PC-9 (cell line): ENCODE measurements around the gene ZNF480. TPM values are rescaled to one million over a fixed set of nuclear protein-coding genes. Genes with fewer than 3 reads are reported as not detected.
"Not testable (repeated sequence)": the region's sequence is repeated elsewhere in the genome, so short reads cannot be mapped to it uniquely, and the experiment has no call there.

Source experiments
- BruUV-seq: library from RNA; stranded (reverse); fragments of 400-500 nt; replicated peaks from 2 replicates; lab custom pipeline; 2021; lab: Mats Ljungman, UMichigan
- CTCF ChIA-PET: fragments of 300-600 bp; sonication (Branson Sonifier 250); formaldehyde crosslinking; loops from one replicate; lab custom pipeline; 2022; ENCODE audit warnings: antibody characterized with exemption; lab: Charles Lee
- POLR2A ChIA-PET: fragments of 300-600 bp; sonication (Branson Sonifier 250); formaldehyde crosslinking; loops from one replicate; lab custom pipeline; 2022; ENCODE audit warnings: antibody characterized with exemption; ENCODE audit not compliant: unreplicated experiment; lab: Charles Lee
- DNase-seq, 2 experiments: peaks; one replicate each; pipeline versions ENCODE4 v3.0.0 to v3.0.0-alpha.2; 2015 to 2022; ENCODE audit warnings: mixed read lengths in 1 of 2
- H2AFZ ChIP-seq: fragments of 200-600 bp; sonication (generic); 2 replicates; pipeline ENCODE4 v1.8.1; 2017; ENCODE audit warnings: antibody characterized with exemption
- H3F3A ChIP-seq: fragments of 200-600 bp; sonication (generic); 2 replicates; pipeline ENCODE4 v1.8.1; 2017; ENCODE audit warnings: antibody characterized with exemption, mild to moderate bottlenecking, low read depth; ENCODE audit not compliant: insufficient read depth
- H3K27ac ChIP-seq: fragments of 200-600 bp; sonication (generic); 2 replicates; pipeline ENCODE4 v1.6.1; 2016; ENCODE audit warnings: mixed run types
- H3K27me3 ChIP-seq: fragments of 200-600 bp; sonication (generic); 2 replicates; pipeline ENCODE4 v1.6.1; 2016; ENCODE audit warnings: low read depth, mixed run types; ENCODE audit not compliant: insufficient read depth
- H3K36me3 ChIP-seq: fragments of 200-600 bp; sonication (generic); 2 replicates; pipeline ENCODE4 v1.6.1; 2016; ENCODE audit warnings: low read depth, mixed run types
- H3K4me1 ChIP-seq: fragments of 200-600 bp; sonication (generic); replicated peaks from 2 replicates; pipeline ENCODE4 v1.6.1; 2016; ENCODE audit warnings: mixed run types; ENCODE audit not compliant: insufficient read depth
- H3K4me2 ChIP-seq: fragments of 200-600 bp; sonication (generic); 2 replicates; pipeline ENCODE4 v1.6.1; 2017; ENCODE audit warnings: mixed run types
- H3K4me3 ChIP-seq: fragments of 200-600 bp; sonication (generic); 2 replicates; pipeline ENCODE4 v1.6.1; 2016; ENCODE audit warnings: mixed run types
- H3K79me2 ChIP-seq: fragments of 200-600 bp; sonication (generic); 2 replicates; pipeline ENCODE4 v1.6.1; 2017; ENCODE audit warnings: low read depth, mixed run types
- H3K9me2 ChIP-seq: fragments of 200-600 bp; sonication (generic); 2 replicates; pipeline ENCODE4 v1.8.1; 2017; ENCODE audit warnings: mild to moderate bottlenecking; ENCODE audit not compliant: insufficient read depth
- H3K9me3 ChIP-seq: fragments of 200-600 bp; sonication (generic); 2 replicates; pipeline ENCODE4 v1.8.1; 2016; ENCODE audit warnings: low read depth; ENCODE audit not compliant: insufficient read depth
- H4K20me1 ChIP-seq: fragments of 200-600 bp; sonication (generic); 2 replicates; pipeline ENCODE4 v1.8.1; 2017; ENCODE audit not compliant: insufficient read depth
- CTCF ChIP-seq: fragments of 200-600 bp; sonication (generic); conservative IDR thresholded peaks from 2 replicates; pipeline ENCODE4 v1.6.1; 2017; ENCODE audit warnings: mixed run types, antibody characterized with exemption, mild to moderate bottlenecking, moderate library complexity
- EZH2 ChIP-seq: fragments of 200-600 bp; sonication (generic); IDR thresholded peaks from 2 replicates; pipeline ENCODE4 v1.8.0; 2017; ENCODE audit warnings: antibody characterized with exemption, low read depth
- intact Hi-C: fragments of 100-400 bp; cut with micrococcal nuclease; formaldehyde crosslinking; loops from one replicate; pipeline ENCODE4 v1.10.0; 2022; ENCODE audit not compliant: unreplicated experiment
- total RNA-seq: library from RNA; stranded (reverse); gene quantifications from 2 replicates; pipeline ENCODE4 v1.2.3, GENCODE V29; 2021

The ZNF480 gene
- total RNA-seq, 1 experiment from 2014 or later, result 10.2 TPM

- Histone ChIP-seq H4K20me1 (no peaks in the 10 kb centered on the region), H3F3A (no peaks in the 10 kb centered on the region), H3K36me3 (no peaks in the 10 kb centered on the region), H3K4me1 (no peaks in the 10 kb centered on the region), H3K4me2 (peak overlapping the region; percentile 68), H3K79me2 (no peaks in the 10 kb centered on the region), H3K27ac (no peak overlapping the region), H3K9me3 (peaks cover 27% of the 10 kb centered on the region), H2AFZ (peak overlapping the region; percentile 88), H3K27me3 (no peaks in the 10 kb centered on the region), H3K9me2 (no peaks in the 10 kb centered on the region), H3K4me3 (peak overlapping the region; percentile 63; the same call in 1 of the 2 replicates)
- no TSS peak for BruUV-seq
- ChIA-PET CTCF (no interaction called here), POLR2A (no interaction called here)
- DNase-seq, result no peak
- intact Hi-C loops, result no loop called here
- TF ChIP-seq EZH2 (no peak), CTCF (no peak)
Measured at GRCh38 chr19:52336791-52337381, 39.9 kb downstream of the ZNF480 start.

- H3F3A ChIP-seq, H3K4me2 ChIP-seq, H4K20me1 ChIP-seq, H3K4me3 ChIP-seq, H3K4me1 ChIP-seq, BruUV-seq, H2AFZ ChIP-seq, H3K27me3 ChIP-seq, intact Hi-C loops, H3K27ac ChIP-seq, CTCF ChIA-PET, H3K9me2 ChIP-seq, H3K36me3 ChIP-seq, DNase-seq, H3K79me2 ChIP-seq, POLR2A ChIA-PET: not testable (repeated sequence)
- peaks cover 22% of the 10 kb centered on the region for H3K9me3 ChIP-seq
Measured at GRCh38 chr19:52339022-52339421, 42.1 kb downstream of the ZNF480 start.

GRCh38 chr19:52343548-52343947, 46.6 kb downstream of the ZNF480 start:
- intact Hi-C loops, result no loop called here
- Histone ChIP-seq H3K27ac (no peak overlapping the region), H3K79me2 (no peaks in the 10 kb centered on the region), H2AFZ (no peak overlapping the region), H4K20me1 (no peaks in the 10 kb centered on the region), H3K9me2 (no peaks in the 10 kb centered on the region), H3K27me3 (no peaks in the 10 kb centered on the region), H3K36me3 (no peaks in the 10 kb centered on the region), H3K4me3 (no peak overlapping the region), H3K4me1 (no peaks in the 10 kb centered on the region), H3K4me2 (no peak overlapping the region), H3K9me3 (peaks cover 23% of the 10 kb centered on the region), H3F3A (no peaks in the 10 kb centered on the region; the same call in 1 of the 2 replicates)
- POLR2A ChIA-PET, result no interaction called here
- no peak for TF ChIP-seq EZH2
- peak; percentile 65 for TF ChIP-seq CTCF
- CTCF ChIA-PET, result no interaction called here
- no TSS peak for BruUV-seq
- peak in 1 of 2 experiments; percentile 16 for DNase-seq

GRCh38 chr19:52345162-52345561, 48.2 kb downstream of the ZNF480 start:
- Histone ChIP-seq H3K4me3 (no peak overlapping the region), H3K4me1 (no peaks in the 10 kb centered on the region), H3K79me2 (no peaks in the 10 kb centered on the region), H3K4me2 (no peak overlapping the region), H3K9me3 (peaks cover 19% of the 10 kb centered on the region), H3K27ac (no peak overlapping the region), H3K36me3 (no peaks in the 10 kb centered on the region), H4K20me1 (no peaks in the 10 kb centered on the region), H3K9me2 (no peaks in the 10 kb centered on the region), H2AFZ (no peak overlapping the region), H3F3A (no peaks in the 10 kb centered on the region; the same call in 1 of the 2 replicates), H3K27me3 (no peaks in the 10 kb centered on the region)
- CTCF ChIA-PET, result no interaction called here
- no TSS peak for BruUV-seq
- DNase-seq, result no peak
- no peak for TF ChIP-seq EZH2
- TF ChIP-seq CTCF, result no peak
- POLR2A ChIA-PET, result interaction anchor here (0.6 kb wide), 1 partner anchor 50 kb away, joined by 5 read pairs; no protein-coding TSS in a partner anchor
- intact Hi-C loops, result no loop called here
